ENCODE data around the gene NYNRIN.

Gene NYNRIN

DNA sequence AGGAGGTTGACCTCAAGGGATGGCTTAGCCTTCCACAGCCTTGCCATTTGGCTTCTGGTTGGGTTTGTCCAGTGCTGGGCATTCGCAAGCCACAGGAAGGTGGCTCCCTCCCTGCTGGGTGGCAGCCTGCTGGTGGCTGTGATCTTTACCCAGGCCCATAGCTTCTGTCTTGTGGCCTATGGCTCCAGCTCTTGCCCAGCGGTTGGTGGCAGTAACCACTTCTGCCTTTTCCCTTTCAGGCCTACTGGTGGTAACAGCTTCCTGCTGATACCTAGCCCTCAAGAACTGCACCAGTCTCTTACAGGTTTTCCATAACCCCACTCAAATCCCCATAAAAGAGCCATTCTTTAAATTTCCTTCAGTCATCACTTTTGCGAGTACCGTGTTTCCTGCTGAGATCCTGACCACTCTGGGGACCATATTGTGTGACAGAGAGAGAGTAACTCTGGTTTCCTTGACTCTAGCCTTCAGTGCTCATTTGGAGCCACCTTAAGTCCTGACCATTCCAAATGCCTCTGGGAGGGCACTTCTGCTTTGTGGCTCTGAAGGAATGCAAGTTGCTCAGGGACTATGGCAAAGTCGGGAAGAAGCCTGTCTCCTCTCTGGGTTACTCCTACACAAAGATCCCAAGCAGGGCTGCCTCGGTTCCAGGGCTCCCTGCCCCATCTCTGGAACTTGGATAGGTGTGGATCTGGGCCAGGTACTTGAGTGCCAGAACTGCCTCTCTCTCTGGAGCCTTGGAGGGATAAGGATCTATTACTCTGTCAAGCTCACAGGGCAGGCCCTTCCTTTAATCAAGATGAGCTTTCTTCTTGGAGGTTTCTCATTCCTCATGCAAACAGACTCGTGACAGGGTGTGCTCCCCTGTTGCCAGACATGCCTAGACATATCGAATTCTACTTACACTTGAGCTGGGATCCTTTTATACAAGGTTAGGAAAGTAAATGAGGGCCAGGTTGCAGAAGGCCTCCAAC lies 2.9 kb upstream of the NYNRIN start:
- no peak for DNase-seq

DNA sequence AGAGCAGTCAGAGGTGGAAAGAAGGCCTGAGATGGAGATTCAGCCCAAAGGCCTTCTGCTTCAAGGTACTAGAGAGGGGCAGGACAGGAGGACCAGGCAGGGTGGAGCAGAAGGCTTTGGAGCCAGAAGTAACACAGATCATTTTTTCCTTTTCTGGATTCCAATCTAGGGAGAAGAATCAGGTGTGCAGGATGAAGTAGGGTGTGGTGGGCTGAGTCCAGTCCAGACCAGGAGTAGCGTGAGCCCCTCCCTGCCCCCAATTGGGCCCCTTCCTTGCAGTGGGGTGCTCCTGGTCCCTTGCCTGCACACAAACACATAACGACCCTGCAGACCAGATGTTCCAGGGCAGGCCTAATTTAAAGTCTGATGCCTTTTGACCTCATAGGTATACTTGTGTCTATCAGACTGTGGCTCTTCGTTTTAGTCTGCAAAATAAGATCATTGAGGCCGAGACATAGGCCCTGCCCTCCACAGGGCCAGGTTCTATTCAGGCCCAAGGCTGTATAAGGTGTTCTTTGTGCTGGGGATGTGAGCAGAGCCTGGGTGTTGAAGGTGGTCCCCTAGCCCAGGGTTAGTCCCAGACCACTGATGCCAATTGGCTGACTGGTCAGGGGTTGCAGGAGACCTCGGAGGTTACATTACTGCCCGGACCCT lies 1.0 kb upstream of the NYNRIN start:
- no peak for DNase-seq

DNA sequence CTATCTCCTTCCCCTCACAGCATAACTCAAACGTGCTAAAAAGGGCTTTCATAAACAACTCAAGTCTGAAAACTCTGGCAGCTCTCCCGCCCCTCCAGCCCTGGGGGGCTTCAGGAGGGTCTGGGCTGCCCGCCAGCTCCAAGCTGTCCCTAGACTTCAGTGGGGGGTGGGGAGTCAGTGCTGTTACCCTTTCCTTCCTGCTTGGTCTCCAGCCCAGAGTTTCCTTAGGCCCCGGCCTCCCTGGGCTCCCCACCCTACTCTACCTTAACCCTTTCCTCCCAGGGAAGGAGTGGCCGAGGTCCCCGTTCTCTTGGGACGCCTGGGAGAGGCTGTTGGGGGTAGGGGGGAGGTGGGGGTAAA lies 530 bp upstream of the NYNRIN start:
- no peak for DNase-seq

DNA sequence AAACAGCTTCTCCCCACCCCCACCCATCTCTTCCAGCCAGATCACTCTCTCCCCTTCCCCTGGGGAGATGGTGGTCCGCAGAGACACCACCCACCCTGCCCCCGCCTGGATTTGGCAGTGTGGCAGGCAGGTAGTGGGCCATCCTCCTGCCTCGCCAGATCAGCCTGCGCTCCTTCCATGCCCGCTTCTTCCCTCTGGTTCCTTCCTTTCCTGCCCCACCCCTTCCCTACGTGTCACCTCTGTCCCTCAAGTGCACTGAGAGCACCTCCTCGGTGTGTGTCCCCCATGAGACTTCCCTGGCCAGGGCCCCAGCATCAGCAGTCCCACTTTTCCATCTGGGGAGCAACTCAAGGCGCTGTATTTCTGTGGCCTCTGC lies 632 bp downstream of the NYNRIN start:
- DNase-seq: no peak

- DNase-seq: no peak
Observed at GRCh38 chr14:24399999-24400718, 1.4 kb downstream of the NYNRIN start.

GRCh38 chr14:24401810-24402702 lies 3.3 kb downstream of the NYNRIN start:
- DNase-seq: no peak

- DNase-seq: no peak
Observed at GRCh38 chr14:24403294-24403998, 4.6 kb downstream of the NYNRIN start.

- DNase-seq: no peak
Observed at GRCh38 chr14:24404814-24405213, 6.0 kb downstream of the NYNRIN start.

DNA sequence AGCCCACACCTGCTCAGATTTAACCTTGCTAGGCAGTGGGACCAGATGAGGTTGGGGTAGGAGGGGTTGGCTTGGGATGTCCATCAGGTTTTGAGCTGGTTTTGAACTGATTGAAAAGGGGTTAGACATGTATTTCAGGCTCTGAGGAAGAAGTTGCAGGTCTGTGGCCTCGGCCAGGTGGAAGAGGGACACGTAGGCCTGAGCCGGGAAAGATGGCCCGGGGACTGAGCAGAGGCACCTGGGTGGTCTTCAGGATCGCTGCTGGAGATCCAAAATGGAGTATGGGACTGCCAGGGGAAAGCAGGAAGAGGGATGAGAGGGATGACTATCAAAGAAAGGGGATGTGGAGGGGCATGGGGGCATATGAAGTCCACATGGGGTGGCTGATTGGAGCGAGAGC lies 7.6 kb downstream of the NYNRIN start:
- DNase-seq: no peak

- DNase-seq: no peak
Observed at GRCh38 chr14:24407608-24408325, 9.0 kb downstream of the NYNRIN start.

DNA sequence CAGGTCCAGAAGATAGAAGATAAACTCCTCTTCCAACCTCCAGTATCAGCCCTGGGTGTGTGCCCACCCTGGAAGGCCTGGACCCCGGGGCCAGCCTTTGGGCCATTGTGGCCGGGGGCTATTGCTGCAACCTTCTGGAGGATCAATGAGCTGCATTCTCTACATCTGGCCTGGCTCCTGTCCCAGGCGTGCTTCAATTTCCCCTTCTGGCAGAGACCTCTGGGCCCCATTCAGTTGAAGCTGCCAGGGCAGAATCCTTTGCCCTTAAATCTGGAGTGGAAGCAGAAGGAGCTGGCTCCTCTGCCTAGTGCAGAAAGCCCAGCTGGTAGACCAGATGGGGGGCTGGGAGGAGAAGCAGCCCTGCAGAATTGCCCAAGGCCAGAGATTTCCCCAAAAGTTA lies 10.0 kb downstream of the NYNRIN start:
- no peak for DNase-seq

GRCh38 chr14:24409192-24409591 lies 10.4 kb downstream of the NYNRIN start:
- DNase-seq: no peak

GRCh38 chr14:24409956-24410355 lies 11.2 kb downstream of the NYNRIN start:
- no peak for DNase-seq

- no peak for DNase-seq
Observed at GRCh38 chr14:24411443-24412389, 12.9 kb downstream of the NYNRIN start.

DNA sequence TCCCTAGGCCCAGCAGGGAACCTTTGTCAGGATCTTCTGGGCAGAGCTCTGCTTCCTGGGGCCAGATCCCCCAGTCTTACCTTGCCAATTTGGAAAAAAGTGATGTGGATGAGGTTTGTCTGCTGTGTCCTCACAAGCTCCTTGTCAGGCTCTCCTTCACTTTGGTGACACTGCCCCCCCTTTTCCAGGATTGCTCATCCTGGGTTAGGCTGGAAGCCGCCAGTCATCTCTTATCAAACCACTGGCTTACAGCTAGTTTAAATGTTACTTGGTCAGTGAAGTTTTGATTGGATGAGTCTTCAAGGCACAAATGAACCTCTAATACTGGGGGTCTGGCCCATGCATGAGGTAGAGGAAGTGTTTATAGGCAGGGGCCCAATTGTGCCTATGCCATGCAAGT lies 15.3 kb downstream of the NYNRIN start:
- DNase-seq: no peak

DNA sequence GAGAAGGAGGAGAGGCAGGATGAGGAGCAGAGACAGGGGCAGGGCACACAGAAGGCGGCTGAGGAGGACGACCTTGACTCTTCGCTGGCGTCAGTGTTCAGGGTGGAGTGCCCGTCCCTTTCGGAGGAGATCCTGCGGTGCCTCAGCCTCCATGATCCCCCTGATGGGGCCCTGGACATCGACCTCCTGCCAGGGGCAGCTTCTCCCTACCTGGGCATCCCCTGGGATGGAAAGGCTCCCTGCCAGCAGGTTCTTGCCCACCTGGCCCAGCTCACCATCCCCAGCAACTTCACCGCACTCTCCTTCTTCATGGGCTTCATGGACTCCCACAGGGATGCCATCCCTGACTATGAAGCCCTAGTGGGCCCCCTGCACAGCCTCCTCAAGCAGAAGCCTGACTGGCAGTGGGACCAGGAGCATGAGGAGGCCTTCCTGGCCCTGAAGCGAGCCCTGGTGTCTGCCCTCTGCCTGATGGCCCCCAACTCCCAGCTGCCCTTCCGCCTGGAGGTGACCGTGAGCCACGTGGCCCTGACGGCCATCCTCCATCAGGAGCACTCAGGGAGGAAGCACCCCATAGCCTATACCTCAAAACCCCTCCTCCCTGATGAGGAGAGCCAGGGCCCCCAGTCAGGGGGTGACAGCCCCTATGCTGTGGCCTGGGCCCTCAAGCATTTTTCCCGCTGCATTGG lies 16.1 kb downstream of the NYNRIN start:
- no peak for DNase-seq

- no peak for DNase-seq
Observed at GRCh38 chr14:24415421-24416253, 16.8 kb downstream of the NYNRIN start.

GRCh38 chr14:24416254-24416931 lies 17.6 kb downstream of the NYNRIN start:
- no peak for DNase-seq
